ENCODE data around the gene SPATA22. TPM values are rescaled to one million over a fixed set of nuclear protein-coding genes. Genes with fewer than 3 reads are reported as not detected.

SPATA22 gene
- total RNA-seq, 2 experiments from 2014 or later, result not detected

Other genes starting within 250 kb of the SPATA22 start
- under 1 TPM in 1 of 2 experiments, not detected in 1; 0.40 TPM for gene OR3A1, start 173.5 kb downstream of the SPATA22 start, total RNA-seq
- gene OR3A2, start 85.5 kb downstream of the SPATA22 start, total RNA-seq, result 1 to 10 TPM; 1.3 to 1.5 TPM
- gene OR1E1, start 73.4 kb downstream of the SPATA22 start, total RNA-seq, result not detected
- gene OR3A3, start 60.4 kb downstream of the SPATA22 start, total RNA-seq, result not detected
- gene OR1E2, start 38.0 kb downstream of the SPATA22 start, total RNA-seq, result not detected
- gene ASPA, start 4.2 kb upstream of the SPATA22 start, total RNA-seq, result not detected
- gene TRPV3, start 86.0 kb upstream of the SPATA22 start, total RNA-seq, result under 1 TPM; 0.13 to 0.43 TPM
- 1 to 10 TPM; 3.8 to 5.1 TPM for gene TRPV1, start 137.6 kb upstream of the SPATA22 start, total RNA-seq
- 10 to 100 TPM; 10.4 TPM for gene SHPK, start 164.4 kb upstream of the SPATA22 start, total RNA-seq
- gene CTNS, start 164.9 kb upstream of the SPATA22 start, total RNA-seq, result 10 to 100 TPM; 24.5 to 26.5 TPM
- gene TAX1BP3, start 196.8 kb upstream of the SPATA22 start, total RNA-seq, result 10 to 100 TPM; 23.2 to 25.0 TPM
- 10 to 100 TPM; 40.4 to 41.6 TPM for gene EMC6, start 197.0 kb upstream of the SPATA22 start, total RNA-seq
- 10 to 100 TPM; 30.8 to 31.1 TPM for gene P2RX5, start 224.3 kb upstream of the SPATA22 start, total RNA-seq

Measured in activated CD4-positive, alpha-beta memory T cell treated with anti-CD3 and anti-CD28 coated beads, Interleukin-2, amount 10 ng/mL, durations not matched to agents 7 days and 5 days (primary cell).